Omental fat pad (tissue), 4 donors: ENCODE measurements around the gene OR5B17. TPM values are rescaled to one million over a fixed set of nuclear protein-coding genes. Genes with fewer than 3 reads are reported as not detected.
"Not testable (repeated sequence)": the region's sequence is repeated elsewhere in the genome, so short reads cannot be mapped to it uniquely, and the experiment has no call there.

Experiments
- ATAC-seq: fragments of 150-250 bp; one replicate; pipeline ENCODE4 v1.9.1; 2016; ENCODE audit warnings: mild to moderate bottlenecking, moderate library complexity; ENCODE audit not compliant: low FRiP score
- DNase-seq: peaks from one replicate; pipeline ENCODE4 v3.0.0-alpha.2; 2019; ENCODE audit warnings: low spot score
- CTCF ChIP-seq, 3 donors: fragments of 450-650 bp; IDR thresholded peaks; one replicate each; pipeline ENCODE4 v1.5.1; 2016 to 2017; ENCODE audit warnings: antibody characterized with exemption in 3 of 3, mild to moderate bottlenecking in 3 of 3, moderate library complexity in 2 of 3
- total RNA-seq, 4 donors: library from RNA; depleted of rRNA; stranded (reverse); fragments of >200 nt; gene quantifications; one replicate each; pipeline ENCODE4 v1.1.0, GENCODE V29; 2016

Gene OR5B17
- total RNA-seq = not detected

GRCh38 chr11:58358969-58359368, at the start of gene OR5B17:
TSS of gene OR5B17 (minus strand) at chr11:58359069. CDS start at chr11:58359069, 0 bp downstream.
- DNase-seq (no peak), ATAC-seq (no peak)
- TF ChIP-seq CTCF (IDR thresholded peaks at IDR 0.05) = no peak

- TF ChIP-seq CTCF (IDR thresholded peaks at IDR 0.05) = no peak
- ATAC-seq (no peak), DNase-seq (no peak)
These were observed 47.9 kb upstream of the OR5B17 start, which contains the start of gene OR5B3 for GRCh38 chr11:58406774-58407173. TSS of gene OR5B3 (minus strand) at chr11:58406874. CDS start at chr11:58403409, 3,465 bp downstream.

- DNase-seq, ATAC-seq: not testable (repeated sequence)
These were observed 40.8 kb upstream of the OR5B17 start for GRCh38 chr11:58399622-58400021.

GRCh38 chr11:58395581-58395980, 36.7 kb upstream of the OR5B17 start:
- DNase-seq = no peak
- ATAC-seq = no peak
- no peak for TF ChIP-seq CTCF (IDR thresholded peaks at IDR 0.05)

- TF ChIP-seq CTCF (IDR thresholded peaks at IDR 0.05) = no peak
- DNase-seq = no peak
- ATAC-seq = peak; percentile 32
These were observed 35.3 kb upstream of the OR5B17 start for GRCh38 chr11:58394195-58394594.

GRCh38 chr11:58392746-58393145, 33.9 kb upstream of the OR5B17 start:
- ATAC-seq = no peak
- no peak for TF ChIP-seq CTCF (IDR thresholded peaks at IDR 0.05)
- DNase-seq = no peak

GRCh38 chr11:58391879-58392278, 33.0 kb upstream of the OR5B17 start:
- TF ChIP-seq CTCF (IDR thresholded peaks at IDR 0.05) = no peak
- ATAC-seq (no peak), DNase-seq (no peak)
